HCT116 (cell line): ENCODE results near the gene TCEAL4. TPM values are rescaled to one million over a fixed set of nuclear protein-coding genes. Genes with fewer than 3 reads are reported as not detected.

ENCODE experiments used
- ATAC-seq: fragments of 200-7000 bp; cut with Tn5 transposase; 2 replicates; pipeline ENCODE4 v1.9.1; 2020; ENCODE audit warnings: mild to moderate bottlenecking, moderate library complexity
- BruUV-seq: library from RNA; stranded (reverse); fragments of 400-500 nt; replicated peaks from 2 replicates; lab custom pipeline; 2021; lab: Mats Ljungman, UMichigan
- CTCF ChIA-PET: fragments of 300-600 bp; sonication (Branson Sonifier 250); formaldehyde crosslinking; loops from one replicate; lab custom pipeline; 2021; ENCODE audit warnings: antibody characterized with exemption; lab: Charles Lee
- POLR2A ChIA-PET: fragments of 300-600, 350-600 bp; sonication (Branson Sonifier 250); formaldehyde crosslinking; loops from one replicate; lab custom pipeline; 2021; ENCODE audit warnings: antibody characterized with exemption; lab: Charles Lee
- RAD21 ChIA-PET, 2 experiments: fragments of 300-600 bp; sonication (Branson Sonifier 250); formaldehyde crosslinking; loops; one replicate each; lab custom pipeline; 2023; ENCODE audit warnings: low total read pairs in 2 of 2; ENCODE audit not compliant: uncharacterized antibody in 2 of 2, unreplicated experiment in 2 of 2, low non-redundant PET in 1 of 2; lab: Charles Lee
- DNase-seq: peaks from one replicate; pipeline ENCODE4 v3.0.0-alpha.2; 2010; ENCODE audit warnings: low read depth, low spot score
- H2AFZ ChIP-seq: fragments of 200-600 bp; shearing (Covaris generic), sonication (generic); 2 replicates; pipeline ENCODE4 v1.6.1; 2017; ENCODE audit warnings: low read depth, mixed run types, mixed read lengths, antibody characterized with exemption, low read length; ENCODE audit not compliant: poor library complexity, severe bottlenecking
- H3K27ac ChIP-seq: 2 replicates; pipeline ENCODE4 v1.5.1; 2012; ENCODE audit warnings: low read depth, low read length
- H3K27me3 ChIP-seq: fragments of 200-600 bp; sonication (generic); 2 replicates; pipeline ENCODE4 v1.6.1; 2016; ENCODE audit warnings: mixed run types, low read length, mixed read lengths; ENCODE audit not compliant: insufficient read depth
- H3K36me3 ChIP-seq, 2 experiments: fragments of 200-500 bp in 1 of 2; fragments of 200-600 bp in 1 of 2; sonication (Bioruptor generic) in 1 of 2; sonication (generic) in 1 of 2; 2 replicates each; pipeline versions ENCODE4 v1.5.1 to v1.6.1; 2014 to 2016; ENCODE audit warnings: low read length in 2 of 2, inconsistent platforms in 1 of 2, mixed read lengths in 1 of 2, mixed run types in 1 of 2; ENCODE audit not compliant: insufficient read depth in 2 of 2, control insufficient read depth in 1 of 2
- H3K4me1 ChIP-seq, 2 experiments: fragments of 200-600 bp in 1 of 2; sonication (generic) in 1 of 2; 2 replicates each; pipeline versions ENCODE4 v1.5.1 to v1.6.1; 2012 to 2017; ENCODE audit warnings: low read length in 2 of 2, inconsistent platforms in 1 of 2, mild to moderate bottlenecking in 1 of 2, mixed read lengths in 1 of 2, mixed run types in 1 of 2, moderate library complexity in 1 of 2; ENCODE audit not compliant: insufficient read depth in 2 of 2, control insufficient read depth in 1 of 2
- H3K4me2 ChIP-seq: fragments of 200-600 bp; sonication (generic); 2 replicates; pipeline ENCODE4 v1.6.1; 2017; ENCODE audit warnings: mixed run types, low read length, mixed read lengths
- H3K4me3 ChIP-seq, 2 experiments: fragments of 200-600 bp in 1 of 2; sonication (generic) in 1 of 2; replicated peaks in 1 of 2; 2 replicates each; pipeline ENCODE4 v1.5.1; 2011 to 2016; ENCODE audit warnings: low read length in 2 of 2, control low read depth in 1 of 2, low read depth in 1 of 2, mild to moderate bottlenecking in 1 of 2, mixed read lengths in 1 of 2, mixed run types in 1 of 2
- H3K79me2 ChIP-seq: fragments of 200-600 bp; sonication (generic); 2 replicates; pipeline ENCODE4 v1.6.1; 2017; ENCODE audit warnings: mild to moderate bottlenecking, mixed run types, low read length, moderate library complexity, mixed read lengths; ENCODE audit not compliant: insufficient read depth
- H3K9ac ChIP-seq: fragments of 200-600 bp; sonication (generic); 2 replicates; pipeline ENCODE4 v1.6.1; 2016; ENCODE audit warnings: low read length, mixed read lengths
- H3K9me2 ChIP-seq: fragments of 200-600 bp; sonication (generic), shearing (Covaris generic); 2 replicates; pipeline ENCODE4 v1.6.1; 2017; ENCODE audit warnings: mixed run types, mild to moderate bottlenecking, moderate library complexity; ENCODE audit not compliant: insufficient read depth
- H3K9me3 ChIP-seq, 2 experiments: fragments of 200-500 bp in 1 of 2; fragments of 200-600 bp in 1 of 2; sonication (Bioruptor generic) in 1 of 2; sonication (generic) in 1 of 2; 2 replicates each; pipeline ENCODE4 v1.6.1; 2014 to 2017; ENCODE audit warnings: low read length in 2 of 2, mixed read lengths in 2 of 2, inconsistent platforms in 1 of 2, low read depth in 1 of 2, mild to moderate bottlenecking in 1 of 2, mixed run types in 1 of 2, moderate library complexity in 1 of 2; ENCODE audit not compliant: control insufficient read depth in 1 of 2, insufficient read depth in 1 of 2
- H4K20me1 ChIP-seq: fragments of 200-600 bp; sonication (generic), shearing (Covaris generic); 2 replicates; pipeline ENCODE4 v1.6.1; 2017; ENCODE audit warnings: mixed run types, mild to moderate bottlenecking, moderate library complexity; ENCODE audit not compliant: insufficient read depth
- ATF3 ChIP-seq: IDR thresholded peaks from 2 replicates; pipeline ENCODE4 v1.6.1; 2012
- CEBPB ChIP-seq: IDR thresholded peaks from 2 replicates; pipeline ENCODE4 v1.6.1; 2012; ENCODE audit warnings: low read depth
- EZH2 ChIP-seq: fragments of 200-600 bp; sonication (generic); IDR thresholded peaks from 2 replicates; pipeline ENCODE4 v1.6.1; 2017; ENCODE audit warnings: antibody characterized with exemption, mixed run types
- FOSL1 ChIP-seq: IDR thresholded peaks from 2 replicates; pipeline ENCODE4 v1.6.1; 2012; ENCODE audit warnings: low read depth
- JUND ChIP-seq: IDR thresholded peaks from 2 replicates; pipeline ENCODE4 v1.6.1; 2012
- MAX ChIP-seq: IDR thresholded peaks from 2 replicates; pipeline ENCODE4 v1.6.1; 2012
- POLR2A ChIP-seq: IDR thresholded peaks from 2 replicates; pipeline ENCODE4 v1.7.0; 2011; ENCODE audit warnings: borderline replicate concordance; ENCODE audit not compliant: insufficient read depth, insufficient read length; ENCODE audit errors: extremely low read depth
- RAD21 ChIP-seq: IDR thresholded peaks from 2 replicates; pipeline ENCODE4 v1.6.1; 2012; ENCODE audit warnings: low read depth, mild to moderate bottlenecking
- SIN3A ChIP-seq: IDR thresholded peaks from 2 replicates; pipeline ENCODE4 v1.6.1; 2012; ENCODE audit warnings: low read depth
- SP1 ChIP-seq: IDR thresholded peaks from 2 replicates; pipeline ENCODE4 v1.6.1; 2012; ENCODE audit warnings: low read depth
- TCF7L2 ChIP-seq: IDR thresholded peaks from 2 replicates; pipeline ENCODE4 v1.7.0; 2011; ENCODE audit warnings: borderline replicate concordance, inconsistent platforms; ENCODE audit not compliant: insufficient read depth, insufficient read length; ENCODE audit errors: extremely low read depth
- YY1 ChIP-seq: IDR thresholded peaks from 2 replicates; pipeline ENCODE4 v1.6.1; 2011; ENCODE audit warnings: low read length, low read depth, moderate library complexity, mild to moderate bottlenecking; ENCODE audit not compliant: insufficient replicate concordance; ENCODE audit errors: extremely low read depth
- ZFX ChIP-seq: fragments of 450-650 bp; IDR thresholded peaks from 2 replicates; pipeline ENCODE4 v1.6.1; 2017
- intact Hi-C: fragments of 100-400 bp; cut with micrococcal nuclease; formaldehyde crosslinking; loops from 2 replicates; pipeline ENCODE4 v1.10.0; 2022
- total RNA-seq: library from RNA; stranded (reverse); gene quantifications from one replicate; pipeline ENCODE4 v1.2.1, GENCODE V29; 2021; ENCODE audit not compliant: unreplicated experiment
- TF ChIP-seq, protein P1 (sequence below): IDR thresholded peaks from 2 replicates; pipeline ENCODE4 v1.6.1; 2011; ENCODE audit warnings: mild to moderate bottlenecking, low read length, moderate library complexity; ENCODE audit not compliant: insufficient replicate concordance; ENCODE audit errors: extremely low read depth
- TF ChIP-seq, protein P2 (sequence below): IDR thresholded peaks from 2 replicates; pipeline ENCODE4 v1.6.1; 2012; ENCODE audit warnings: low read depth

The TCEAL4 gene
- total RNA-seq, 1 experiment from 2014 or later = 23.5 TPM

- no peak overlapping the region for H2AFZ ChIP-seq
- ChIA-PET RAD21 (no interaction called here), CTCF (no interaction called here), POLR2A (no interaction called here)
- BruUV-seq = no TSS peak
- H3K9ac ChIP-seq = no peak overlapping the region
- H3K4me1 ChIP-seq = peaks cover 0 to under 1% of the 10 kb centered on the region in 2 experiments; a peak in 1 of 4 replicates
- H3K4me3 ChIP-seq = no peak overlapping the region
- H3K4me2 ChIP-seq = no peak overlapping the region
- no peaks in the 10 kb centered on the region for H3K79me2 ChIP-seq
- no peak for TF ChIP-seq FOSL1
- no peak for TF ChIP-seq POLR2A
- no peak for TF ChIP-seq EZH2
- TF ChIP-seq SIN3A = no peak
- TF ChIP-seq CEBPB = no peak
- no peak for TF ChIP-seq YY1
- ATAC-seq (no peak), DNase-seq (no peak)
- no peaks in the 10 kb centered on the region for H3K36me3 ChIP-seq
- intact Hi-C loops = loop anchor here (10.0 kb wide), 1 partner anchor 596 kb away; no protein-coding TSS in a partner anchor
- no peaks in the 10 kb centered on the region for H3K27me3 ChIP-seq
- no peaks in the 10 kb centered on the region for H3K9me3 ChIP-seq
- H3K9me2 ChIP-seq = no peaks in the 10 kb centered on the region
- H3K27ac ChIP-seq = no peak overlapping the region
- H4K20me1 ChIP-seq = no peaks in the 10 kb centered on the region
These were observed 46.6 kb upstream of the TCEAL4 start for GRCh38 chrX:103538728-103539127.

DNA sequence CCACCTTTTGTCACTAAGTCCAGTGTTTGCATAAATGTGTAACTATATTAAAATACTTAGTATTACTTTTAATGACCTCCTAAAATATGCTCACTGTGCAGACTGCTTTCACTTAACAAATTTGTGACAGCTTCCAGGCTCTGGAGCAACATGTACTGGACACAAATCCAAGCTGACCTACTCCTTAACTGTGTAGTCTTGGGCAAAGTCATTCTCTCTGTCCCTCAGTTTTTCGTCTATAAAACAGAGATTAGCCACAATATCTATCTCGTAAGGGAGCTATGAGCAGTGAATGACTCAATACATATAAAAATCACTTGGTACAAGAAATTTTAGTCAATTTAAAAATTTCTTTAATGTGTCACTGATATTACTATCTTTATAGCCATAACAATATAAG lies 45.6 kb upstream of the TCEAL4 start:
- POLR2A ChIA-PET = no interaction called here
- no peak overlapping the region for H3K27ac ChIP-seq
- RAD21 ChIA-PET = no interaction called here
- intact Hi-C loops = loop anchor here (10.0 kb wide), 1 partner anchor 595 kb away; no protein-coding TSS in a partner anchor
- no peaks in the 10 kb centered on the region for H4K20me1 ChIP-seq
- CTCF ChIA-PET = no interaction called here
- H3K4me2 ChIP-seq = no peak overlapping the region
- TF ChIP-seq, protein P1, sequence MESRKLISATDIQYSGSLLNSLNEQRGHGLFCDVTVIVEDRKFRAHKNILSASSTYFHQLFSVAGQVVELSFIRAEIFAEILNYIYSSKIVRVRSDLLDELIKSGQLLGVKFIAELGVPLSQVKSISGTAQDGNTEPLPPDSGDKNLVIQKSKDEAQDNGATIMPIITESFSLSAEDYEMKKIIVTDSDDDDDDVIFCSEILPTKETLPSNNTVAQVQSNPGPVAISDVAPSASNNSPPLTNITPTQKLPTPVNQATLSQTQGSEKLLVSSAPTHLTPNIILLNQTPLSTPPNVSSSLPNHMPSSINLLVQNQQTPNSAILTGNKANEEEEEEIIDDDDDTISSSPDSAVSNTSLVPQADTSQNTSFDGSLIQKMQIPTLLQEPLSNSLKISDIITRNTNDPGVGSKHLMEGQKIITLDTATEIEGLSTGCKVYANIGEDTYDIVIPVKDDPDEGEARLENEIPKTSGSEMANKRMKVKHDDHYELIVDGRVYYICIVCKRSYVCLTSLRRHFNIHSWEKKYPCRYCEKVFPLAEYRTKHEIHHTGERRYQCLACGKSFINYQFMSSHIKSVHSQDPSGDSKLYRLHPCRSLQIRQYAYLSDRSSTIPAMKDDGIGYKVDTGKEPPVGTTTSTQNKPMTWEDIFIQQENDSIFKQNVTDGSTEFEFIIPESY = no peak
- no peak for TF ChIP-seq ATF3
- no peak for TF ChIP-seq ZFX
- TF ChIP-seq POLR2A = no peak
- TF ChIP-seq MAX = no peak
- TF ChIP-seq RAD21 = no peak
- no peak for TF ChIP-seq SP1
- no peak for TF ChIP-seq TCF7L2
- TF ChIP-seq JUND = no peak
- TF ChIP-seq, protein P2, sequence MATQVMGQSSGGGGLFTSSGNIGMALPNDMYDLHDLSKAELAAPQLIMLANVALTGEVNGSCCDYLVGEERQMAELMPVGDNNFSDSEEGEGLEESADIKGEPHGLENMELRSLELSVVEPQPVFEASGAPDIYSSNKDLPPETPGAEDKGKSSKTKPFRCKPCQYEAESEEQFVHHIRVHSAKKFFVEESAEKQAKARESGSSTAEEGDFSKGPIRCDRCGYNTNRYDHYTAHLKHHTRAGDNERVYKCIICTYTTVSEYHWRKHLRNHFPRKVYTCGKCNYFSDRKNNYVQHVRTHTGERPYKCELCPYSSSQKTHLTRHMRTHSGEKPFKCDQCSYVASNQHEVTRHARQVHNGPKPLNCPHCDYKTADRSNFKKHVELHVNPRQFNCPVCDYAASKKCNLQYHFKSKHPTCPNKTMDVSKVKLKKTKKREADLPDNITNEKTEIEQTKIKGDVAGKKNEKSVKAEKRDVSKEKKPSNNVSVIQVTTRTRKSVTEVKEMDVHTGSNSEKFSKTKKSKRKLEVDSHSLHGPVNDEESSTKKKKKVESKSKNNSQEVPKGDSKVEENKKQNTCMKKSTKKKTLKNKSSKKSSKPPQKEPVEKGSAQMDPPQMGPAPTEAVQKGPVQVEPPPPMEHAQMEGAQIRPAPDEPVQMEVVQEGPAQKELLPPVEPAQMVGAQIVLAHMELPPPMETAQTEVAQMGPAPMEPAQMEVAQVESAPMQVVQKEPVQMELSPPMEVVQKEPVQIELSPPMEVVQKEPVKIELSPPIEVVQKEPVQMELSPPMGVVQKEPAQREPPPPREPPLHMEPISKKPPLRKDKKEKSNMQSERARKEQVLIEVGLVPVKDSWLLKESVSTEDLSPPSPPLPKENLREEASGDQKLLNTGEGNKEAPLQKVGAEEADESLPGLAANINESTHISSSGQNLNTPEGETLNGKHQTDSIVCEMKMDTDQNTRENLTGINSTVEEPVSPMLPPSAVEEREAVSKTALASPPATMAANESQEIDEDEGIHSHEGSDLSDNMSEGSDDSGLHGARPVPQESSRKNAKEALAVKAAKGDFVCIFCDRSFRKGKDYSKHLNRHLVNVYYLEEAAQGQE = no peak
- H3K36me3 ChIP-seq = no peaks in the 10 kb centered on the region
- no TSS peak for BruUV-seq
- DNase-seq (no peak), ATAC-seq (no peak)
- no peaks in the 10 kb centered on the region for H3K79me2 ChIP-seq
- no peaks in the 10 kb centered on the region for H3K9me2 ChIP-seq
- H3K4me1 ChIP-seq = no peaks in the 10 kb centered on the region
- no peak overlapping the region for H3K4me3 ChIP-seq
- no peak overlapping the region for H2AFZ ChIP-seq
- H3K9me3 ChIP-seq = no peaks in the 10 kb centered on the region
- no peak overlapping the region for H3K9ac ChIP-seq
- H3K27me3 ChIP-seq = no peaks in the 10 kb centered on the region
